H1 (cell line): Measurements from ENCODE around the gene EPHA8. TPM values are rescaled to one million over a fixed set of nuclear protein-coding genes. Genes with fewer than 3 reads are reported as not detected.

Experiments used
- CTCF ChIA-PET: fragments of 300-600 bp; sonication (Branson Sonifier 250); formaldehyde crosslinking; loops from one replicate; lab custom pipeline; 2021; ENCODE audit not compliant: partially characterized antibody; lab: Charles Lee
- POLR2A ChIA-PET: fragments of 300-600 bp; sonication (Branson Sonifier 250); formaldehyde crosslinking; loops from one replicate; lab custom pipeline; 2021; ENCODE audit warnings: inconsistent platforms; ENCODE audit not compliant: partially characterized antibody; lab: Charles Lee
- DNase-seq, 2 experiments: peaks; one replicate each; pipeline versions ENCODE4 v3.0.0 to v3.0.0-alpha.2; 2010 to 2022; ENCODE audit warnings: low spot score in 2 of 2, low read depth in 1 of 2, mixed read lengths in 1 of 2
- FAIRE-seq: peaks from 2 replicates; lab custom pipeline; 2011; peaks lifted over from hg19 to GRCh38; lab: Jason Lieb, UNC
- H2AFZ ChIP-seq: 2 replicates; pipeline ENCODE4 v1.8.1; 2012; ENCODE audit warnings: low read length, inconsistent platforms
- H2AK5ac ChIP-seq: 2 replicates; pipeline ENCODE4 v1.6.1; 2013; ENCODE audit warnings: low read depth, low read length
- H2BK120ac ChIP-seq: replicated peaks from 2 replicates; pipeline ENCODE3; 2013; ENCODE audit warnings: low read depth, low read length, inconsistent platforms
- H2BK12ac ChIP-seq: 2 replicates; pipeline ENCODE4 v1.6.1; 2013; ENCODE audit warnings: low read depth, low read length
- H2BK15ac ChIP-seq: 2 replicates; pipeline ENCODE4 v1.6.1; 2013; ENCODE audit warnings: low read length
- H2BK20ac ChIP-seq: 2 replicates; pipeline ENCODE4 v1.6.1; 2013; ENCODE audit warnings: low read length
- H2BK5ac ChIP-seq: 2 replicates; pipeline ENCODE4 v1.6.1; 2013; ENCODE audit warnings: low read depth, low read length
- H3K14ac ChIP-seq: 2 replicates; pipeline ENCODE4 v1.6.1; 2013; ENCODE audit warnings: inconsistent platforms; ENCODE audit not compliant: insufficient read length
- H3K18ac ChIP-seq: 2 replicates; pipeline ENCODE4 v1.6.1; 2013; ENCODE audit warnings: low read length; ENCODE audit errors: extremely low read depth
- H3K23ac ChIP-seq: 2 replicates; pipeline ENCODE4 v1.6.1; 2013; ENCODE audit warnings: inconsistent platforms; ENCODE audit not compliant: insufficient read length
- H3K23me2 ChIP-seq: 2 replicates; pipeline ENCODE4 v1.6.1; 2013; ENCODE audit warnings: low read depth, low read length
- H3K27ac ChIP-seq: 2 replicates; pipeline ENCODE4 v1.6.1; 2011; ENCODE audit warnings: low read depth, low read length, inconsistent platforms
- H3K27me3 ChIP-seq, 4 experiments: replicated peaks in 1 of 4; 1 replicate in 1 of 4; 2 replicates in 3 of 4; pipeline versions ENCODE4 v1.6.1 to v1.8.1; 2011 to 2013; ENCODE audit warnings: low read length in 3 of 4, mild to moderate bottlenecking in 3 of 4, inconsistent platforms in 2 of 4, mixed read lengths in 2 of 4, moderate library complexity in 1 of 4; ENCODE audit not compliant: control insufficient read depth in 3 of 4, insufficient read depth in 3 of 4; ENCODE audit errors: extremely low read depth in 1 of 4
- H3K36me3 ChIP-seq, 4 experiments: 2 replicates each; pipeline versions ENCODE4 v1.6.1 to v1.8.1; 2011 to 2013; ENCODE audit warnings: mild to moderate bottlenecking in 4 of 4, low read length in 3 of 4, moderate library complexity in 2 of 4, control low read depth in 1 of 4, inconsistent platforms in 1 of 4; ENCODE audit not compliant: insufficient read depth in 4 of 4, control insufficient read depth in 2 of 4
- H3K4ac ChIP-seq: replicated peaks from 2 replicates; pipeline ENCODE3; 2013; ENCODE audit warnings: low read length, low read depth, mixed read lengths, inconsistent platforms; ENCODE audit not compliant: insufficient read length
- H3K4me1 ChIP-seq, 4 experiments: replicated peaks in 1 of 4; 1 replicate in 1 of 4; 2 replicates in 3 of 4; pipeline versions ENCODE4 v1.6.1 to v1.8.1; 2011 to 2013; ENCODE audit warnings: low read length in 3 of 4, inconsistent platforms in 2 of 4, mixed read lengths in 1 of 4; ENCODE audit not compliant: insufficient read depth in 4 of 4, control insufficient read depth in 3 of 4
- H3K4me2 ChIP-seq, 2 experiments: 2 replicates each; pipeline versions ENCODE4 v1.6.1 to v1.8.1; 2011 to 2013; ENCODE audit warnings: low read depth in 2 of 2, low read length in 2 of 2, control low read depth in 1 of 2, inconsistent platforms in 1 of 2, mild to moderate bottlenecking in 1 of 2; ENCODE audit not compliant: insufficient read depth in 1 of 2
- H3K4me3 ChIP-seq, 4 experiments: fragments of 200-600, 300-600 bp in 1 of 4; sonication (generic), shearing (Covaris generic), sonication (Bioruptor Twin) in 1 of 4; 2 replicates each; pipeline versions ENCODE4 v1.5.1 to v1.8.1; 2011 to 2016; ENCODE audit warnings: low read length in 4 of 4, low read depth in 3 of 4, control low read depth in 2 of 4, inconsistent platforms in 2 of 4, mild to moderate bottlenecking in 2 of 4, mixed read lengths in 1 of 4, moderate library complexity in 1 of 4; ENCODE audit not compliant: insufficient read depth in 2 of 4; ENCODE audit errors: extremely low read depth in 1 of 4
- H3K56ac ChIP-seq: replicated peaks from 2 replicates; pipeline ENCODE3; 2013; ENCODE audit warnings: low read depth, mild to moderate bottlenecking, mixed read lengths, low read length, inconsistent platforms; ENCODE audit not compliant: insufficient read length
- H3K79me1 ChIP-seq: 2 replicates; pipeline ENCODE4 v1.6.1; 2013; ENCODE audit warnings: low read depth, low read length, control low read depth
- H3K79me2 ChIP-seq, 2 experiments: 2 replicates each; pipeline versions ENCODE4 v1.6.1 to v1.8.1; 2012 to 2013; ENCODE audit warnings: low read length in 2 of 2, mild to moderate bottlenecking in 2 of 2, inconsistent platforms in 1 of 2; ENCODE audit not compliant: insufficient read depth in 2 of 2, control insufficient read depth in 1 of 2
- H3K9ac ChIP-seq, 4 experiments: replicated peaks in 1 of 4; 1 replicate in 1 of 4; 2 replicates in 3 of 4; pipeline versions ENCODE4 v1.6.1 to v1.8.1; 2011 to 2013; ENCODE audit warnings: low read depth in 3 of 4, low read length in 3 of 4, control low read depth in 2 of 4, mild to moderate bottlenecking in 2 of 4, moderate library complexity in 2 of 4, inconsistent platforms in 1 of 4; ENCODE audit errors: extremely low read depth in 1 of 4
- H3K9me3 ChIP-seq, 2 experiments: 2 replicates each; pipeline versions ENCODE4 v1.6.1 to v1.8.1; 2012 to 2013; ENCODE audit warnings: mild to moderate bottlenecking in 2 of 2, moderate library complexity in 2 of 2, control low read depth in 1 of 2, inconsistent platforms in 1 of 2, low read depth in 1 of 2, low read length in 1 of 2, mixed read lengths in 1 of 2; ENCODE audit not compliant: insufficient read depth in 2 of 2
- H4K20me1 ChIP-seq, 2 experiments: replicated peaks in 1 of 2; 2 replicates each; pipeline versions ENCODE3 to v1.8.1; 2011 to 2013; ENCODE audit warnings: inconsistent platforms in 2 of 2, low read length in 2 of 2, mild to moderate bottlenecking in 1 of 2; ENCODE audit not compliant: insufficient read depth in 2 of 2, control insufficient read depth in 1 of 2
- H4K5ac ChIP-seq: 2 replicates; pipeline ENCODE4 v1.6.1; 2013; ENCODE audit warnings: low read length, low read depth, mixed read lengths, inconsistent platforms; ENCODE audit not compliant: insufficient read length
- H4K8ac ChIP-seq: 2 replicates; pipeline ENCODE4 v1.8.0; 2013; ENCODE audit warnings: mild to moderate bottlenecking, moderate library complexity, low read length, inconsistent platforms; ENCODE audit not compliant: insufficient read depth; ENCODE audit errors: extremely low read depth
- H4K91ac ChIP-seq: replicated peaks from 2 replicates; pipeline ENCODE3; 2013; ENCODE audit warnings: low read length, mixed read lengths, inconsistent platforms; ENCODE audit not compliant: insufficient read length
- HDAC6 ChIP-seq: IDR thresholded peaks from one replicate; pipeline ENCODE4 v1.7.1; 2012; ENCODE audit warnings: low read depth, mild to moderate bottlenecking, inconsistent platforms, low read length, moderate library complexity
- RBBP5 ChIP-seq: IDR thresholded peaks from 2 replicates; pipeline ENCODE4 v1.7.1; 2012; ENCODE audit warnings: low read depth, mild to moderate bottlenecking, inconsistent platforms, low read length, moderate library complexity, borderline replicate concordance
- RFX5 ChIP-seq: IDR thresholded peaks from 2 replicates; pipeline ENCODE4 v1.6.1; 2011; ENCODE audit warnings: low read depth, low read length, improper control_type of control experiment, borderline replicate concordance
- TAF7 ChIP-seq: optimal IDR thresholded peaks from 2 replicates; pipeline ENCODE3; 2011; ENCODE audit warnings: low read depth, mild to moderate bottlenecking, inconsistent platforms, low read length, moderate library complexity, borderline replicate concordance
- TBP ChIP-seq: IDR thresholded peaks from 2 replicates; pipeline ENCODE4 v1.6.1; 2011; ENCODE audit warnings: low read depth, low read length, improper control_type of control experiment
- YY1 ChIP-seq: IDR thresholded peaks from 2 replicates; pipeline ENCODE4 v1.6.1; 2011; ENCODE audit warnings: low read depth, mild to moderate bottlenecking, low read length
- WGBS, 2 experiments: shearing (Covaris generic) in 1 of 2; methylation state at CpG; one replicate each; pipeline versions ENCODE4 v1.1.6 to v1.1.7; 2013 to 2015; ENCODE audit warnings: low lambda C conversion rate in 2 of 2, mixed read lengths in 2 of 2, inconsistent platforms in 1 of 2, low coverage in 1 of 2, missing lambda C conversion rate in 1 of 2; ENCODE audit not compliant: insufficient replicate concordance in 2 of 2, insufficient coverage in 1 of 2, insufficient read length in 1 of 2; ENCODE audit errors: extremely low coverage in 1 of 2, missing lambda C conversion rate in 1 of 2; 5-methylcytosine and 5-hydroxymethylcytosine counted together
- polyA plus RNA-seq, 7 experiments: library from polyadenylated mRNA; depleted of rRNA in 3 of 7; stranded (reverse) in 5 of 7; unstranded in 2 of 7; fragments of >200 nt in 5 of 7; fragments of 200-250 nt in 2 of 7; gene quantifications; 1 replicate in 5 of 7; 2 replicates in 1 of 7; 4 replicates in 1 of 7; pipeline versions ENCODE4 v1.2.1 to v1.2.3, GENCODE V29; 2011 to 2013; ENCODE audit warnings: missing spikeins in 2 of 7, mixed read lengths in 2 of 7
- total RNA-seq: library from RNA; stranded (reverse); fragmentation: NEBNext Ultra II Directional; extraction: Animal tissue kit (Norgen Biotek cat#: 25700); gene quantifications from 2 replicates; pipeline ENCODE4 v1.2.1, GENCODE V29; 2021
- TF ChIP-seq, protein P1 (sequence below): IDR thresholded peaks from 2 replicates; pipeline ENCODE4 v1.6.1; 2012; ENCODE audit warnings: inconsistent platforms

Gene EPHA8
- total and polyA plus RNA-seq, 2 of the 8 experiments (the other 6 are each of a cell fraction or from before 2014, with no cell fraction given): 4.0 to 8.4 TPM

DNA sequence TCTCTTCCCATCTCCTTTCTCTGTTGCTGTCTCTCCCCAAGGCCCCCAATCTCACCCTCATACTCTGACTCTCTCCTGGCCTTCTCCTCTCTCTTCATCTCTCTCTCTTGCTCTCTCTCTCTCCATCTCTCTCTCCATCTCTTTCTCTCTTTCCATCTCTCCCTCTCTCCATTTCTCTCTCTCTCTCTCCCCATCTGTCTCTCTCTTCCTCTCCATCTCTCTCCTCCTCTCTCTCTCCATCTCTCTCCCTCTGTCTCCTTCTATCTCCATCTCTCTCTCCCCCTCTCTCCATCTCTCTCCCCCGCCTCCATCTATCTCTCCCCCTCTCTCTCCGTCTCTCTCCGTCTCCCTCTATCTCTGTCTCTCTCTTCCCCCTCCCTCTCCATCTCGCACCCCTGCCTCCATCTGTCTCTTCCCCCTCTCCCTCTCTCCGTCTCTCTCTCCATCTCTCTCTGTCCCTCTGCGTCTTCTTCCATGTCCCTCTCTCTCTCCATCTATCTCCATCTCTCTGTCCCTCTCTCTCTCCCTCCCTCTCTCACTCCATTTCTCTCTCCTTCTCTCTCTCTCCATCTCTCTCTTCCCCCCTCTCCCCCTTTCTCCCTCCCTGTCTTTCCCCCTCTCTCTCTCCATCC is 16.0 kb upstream of the EPHA8 start:
- Histone ChIP-seq H4K5ac (no peak overlapping the region), H2BK5ac (no peak overlapping the region), H2BK15ac (no peak overlapping the region), H3K4me1 (peaks cover 0 to 2% (median 0%) of the 10 kb centered on the region in 4 experiments; a peak in 1 of 7 replicates), H3K18ac (no peak overlapping the region), H3K4me3 (no peak overlapping the region), H3K23me2 (peaks cover 1% of the 10 kb centered on the region; the same call in 1 of the 2 replicates), H2AFZ (no peak overlapping the region), H4K8ac (no peak overlapping the region), H3K14ac (no peak overlapping the region), H3K9me3 (no peaks in the 10 kb centered on the region), H2AK5ac (no peak overlapping the region), H2BK20ac (no peak overlapping the region), H2BK12ac (no peak overlapping the region), H3K23ac (no peak overlapping the region), H3K4ac (no peak overlapping the region), H3K79me2 (no peaks in the 10 kb centered on the region), H3K4me2 (no peak overlapping the region), H3K27me3 (peaks cover 0 to 4% (median 2%) of the 10 kb centered on the region in 4 experiments; a peak in 1 of 7 replicates), H3K79me1 (no peaks in the 10 kb centered on the region), H4K20me1 (no peaks in the 10 kb centered on the region), H3K56ac (no peak overlapping the region), H4K91ac (no peak overlapping the region), H3K9ac (no peak overlapping the region), H3K36me3 (no peaks in the 10 kb centered on the region), H2BK120ac (no peak overlapping the region), H3K27ac (no peak overlapping the region)
- POLR2A ChIA-PET: no interaction called here
- 61 to 97% methylated on average over 3 of the region's 6 CpGs for WGBS, 2 experiments
- no peak for FAIRE-seq
- CTCF ChIA-PET: interaction anchor here (0.7 to 1.8 kb wide), 3 partner anchors 95 to 383 kb away, joined by 3 to 7 read pairs (median 4); no protein-coding TSS in a partner anchor
- DNase-seq: no peak
- TF ChIP-seq RBBP5: no peak
- TF ChIP-seq RFX5: no peak
- TF ChIP-seq, protein P1, sequence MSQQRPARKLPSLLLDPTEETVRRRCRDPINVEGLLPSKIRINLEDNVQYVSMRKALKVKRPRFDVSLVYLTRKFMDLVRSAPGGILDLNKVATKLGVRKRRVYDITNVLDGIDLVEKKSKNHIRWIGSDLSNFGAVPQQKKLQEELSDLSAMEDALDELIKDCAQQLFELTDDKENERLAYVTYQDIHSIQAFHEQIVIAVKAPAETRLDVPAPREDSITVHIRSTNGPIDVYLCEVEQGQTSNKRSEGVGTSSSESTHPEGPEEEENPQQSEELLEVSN: no peak
- no peak for TF ChIP-seq YY1
- no peak for TF ChIP-seq TBP
- TF ChIP-seq HDAC6: no peak
- no peak for TF ChIP-seq TAF7
